GM06990 (cell line): ENCODE data around the gene THRA.

Source experiments
- DNase-seq: peaks from one replicate; pipeline ENCODE4 v3.0.0-alpha.2; 2011; ENCODE audit not compliant: insufficient read length; ENCODE audit errors: extremely low read depth
- H3K27me3 ChIP-seq: replicated peaks from 2 replicates; pipeline ENCODE4 v1.6.0; 2011; ENCODE audit warnings: low read length; ENCODE audit not compliant: control insufficient read depth, insufficient read depth
- H3K36me3 ChIP-seq: 2 replicates; pipeline ENCODE4 v1.5.1; 2011; ENCODE audit warnings: low read length; ENCODE audit not compliant: control insufficient read depth, insufficient read depth
- H3K4me3 ChIP-seq: replicated peaks from 2 replicates; pipeline ENCODE4 v1.5.1; 2011; ENCODE audit warnings: low read depth, mild to moderate bottlenecking, control low read depth, low read length
- CTCF ChIP-seq: IDR thresholded peaks from 2 replicates; pipeline ENCODE4 v1.5.1; 2011; ENCODE audit warnings: low read length, control low read depth, mild to moderate bottlenecking, inconsistent platforms; ENCODE audit not compliant: insufficient read depth, poor library complexity, severe bottlenecking

The THRA gene

GRCh38 chr17:40025991-40026815 is 36.6 kb upstream of the THRA start:
- no peak for DNase-seq
- TF ChIP-seq CTCF: no peak
- H3K36me3 ChIP-seq: peaks cover 44% of the 10 kb centered on the region

GRCh38 chr17:40026816-40027613 is 35.8 kb upstream of the THRA start:
- DNase-seq: peak; percentile 47
- Histone ChIP-seq H3K36me3 (peaks cover 44% of the 10 kb centered on the region), H3K27me3 (no peaks in the 10 kb centered on the region), H3K4me3 (no peak overlapping the region)
- peak; percentile 94 for TF ChIP-seq CTCF

More at GRCh38 chr17:40025991-40026815, 36.6 kb upstream of the THRA start:
- Histone ChIP-seq H3K4me3 (no peak overlapping the region), H3K27me3 (no peaks in the 10 kb centered on the region)

GRCh38 chr17:40027614-40028012 is 35.2 kb upstream of the THRA start:
- no peaks in the 10 kb centered on the region for H3K27me3 ChIP-seq
- no peak overlapping the region for H3K4me3 ChIP-seq
- no peak for DNase-seq
- no peak for TF ChIP-seq CTCF
- peaks cover 42% of the 10 kb centered on the region for H3K36me3 ChIP-seq

GRCh38 chr17:40028595-40028994 is 34.2 kb upstream of the THRA start:
- H3K36me3 ChIP-seq: peaks cover 41% of the 10 kb centered on the region
- no peak for TF ChIP-seq CTCF
- no peak for DNase-seq
- H3K4me3 ChIP-seq: no peak overlapping the region
- H3K27me3 ChIP-seq: no peaks in the 10 kb centered on the region

GRCh38 chr17:40031706-40032105 is 31.1 kb upstream of the THRA start:
- H3K36me3 ChIP-seq: peaks cover 34% of the 10 kb centered on the region
- no peaks in the 10 kb centered on the region for H3K27me3 ChIP-seq
- no peak for TF ChIP-seq CTCF
- no peak overlapping the region for H3K4me3 ChIP-seq
- DNase-seq: no peak
